Dermis lymphatic vessel endothelial cell (primary cell): ENCODE measurements around the gene C1QTNF7. TPM values are rescaled to one million over a fixed set of nuclear protein-coding genes. Genes with fewer than 3 reads are reported as not detected.

Source experiments
- total RNA-seq: library from RNA; depleted of rRNA; stranded (reverse); fragments of >200 nt; gene quantifications from 2 replicates; pipeline ENCODE4 v1.2.1, GENCODE V29; 2014

C1QTNF7 gene, protein sequence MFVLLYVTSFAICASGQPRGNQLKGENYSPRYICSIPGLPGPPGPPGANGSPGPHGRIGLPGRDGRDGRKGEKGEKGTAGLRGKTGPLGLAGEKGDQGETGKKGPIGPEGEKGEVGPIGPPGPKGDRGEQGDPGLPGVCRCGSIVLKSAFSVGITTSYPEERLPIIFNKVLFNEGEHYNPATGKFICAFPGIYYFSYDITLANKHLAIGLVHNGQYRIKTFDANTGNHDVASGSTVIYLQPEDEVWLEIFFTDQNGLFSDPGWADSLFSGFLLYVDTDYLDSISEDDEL
- not detected in 2 replicates for total RNA-seq

DNA sequence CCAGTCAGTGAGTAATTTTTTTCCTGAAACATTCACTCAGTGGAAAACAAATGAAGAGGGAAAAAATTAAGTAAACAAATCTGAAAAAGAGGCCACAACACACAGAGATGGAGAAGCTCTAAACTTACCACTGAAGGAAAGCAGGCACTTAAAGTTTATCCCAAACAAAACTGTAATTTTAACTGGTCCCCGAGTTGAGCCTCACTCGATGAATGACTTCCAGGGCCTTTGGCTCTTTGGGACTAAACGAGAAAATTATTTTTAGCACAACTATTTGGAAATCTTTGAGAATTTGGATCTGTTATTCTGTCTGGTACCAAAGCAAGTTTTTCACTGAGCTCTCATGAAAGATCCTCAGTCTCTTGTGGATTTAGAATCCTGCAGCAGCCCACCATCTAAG lies at the start of gene C1QTNF7:
TSS of gene C1QTNF7 (plus strand) at position 333 of the 400 bp plus-strand sequence. CDS start 7,711 bp downstream, outside the sequence.

DNA sequence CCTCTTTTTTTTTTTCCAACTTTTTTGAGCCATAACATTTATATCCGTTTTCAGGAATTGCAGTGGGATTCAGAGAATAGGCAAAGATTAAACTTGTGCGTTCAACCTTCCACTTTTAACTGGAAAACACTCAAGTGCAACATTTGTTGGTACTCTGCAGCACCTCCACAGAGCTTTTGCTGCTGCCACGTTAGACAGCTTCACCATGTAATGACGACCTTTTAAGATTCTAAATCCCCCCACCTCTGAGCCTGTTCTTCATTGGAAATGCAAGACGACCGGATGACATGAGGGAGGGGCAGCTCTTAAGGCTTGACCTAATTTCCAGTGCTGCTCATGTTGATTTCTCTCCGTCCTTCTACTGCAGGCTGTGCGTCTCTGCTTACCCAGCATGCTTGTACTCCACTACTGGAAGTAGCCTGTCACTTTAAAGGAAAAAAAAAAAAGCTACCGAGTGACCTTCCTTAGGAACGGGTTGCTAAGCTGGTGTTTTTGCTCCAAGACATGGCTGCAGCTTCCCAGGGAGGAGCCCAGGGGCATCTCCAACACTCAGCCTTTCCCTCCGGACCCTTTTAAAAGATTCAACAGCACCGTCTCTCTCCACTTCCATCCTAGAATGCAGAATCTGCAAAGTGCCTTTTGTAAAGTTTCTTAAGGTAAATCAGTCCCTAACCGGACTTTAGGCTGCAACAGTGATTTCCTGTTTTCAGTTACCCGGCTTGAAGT lies 41.7 kb downstream of the C1QTNF7 start, which contains the start of gene CC2D2A:
TSS of gene CC2D2A (plus strand) at position 481 of the 726 bp plus-strand sequence. CDS start 6,051 bp downstream, outside the sequence.

Other genes with a start within 250 kb of the C1QTNF7 start
- 4.6 and 5.2 TPM in 2 replicates for gene CC2D2A, start 41.8 kb downstream of the C1QTNF7 start, total RNA-seq
- gene FBXL5, start 227.3 kb downstream of the C1QTNF7 start, total RNA-seq: 97.6 and 133 TPM in 2 replicates